Neutrophil (primary cell): Measurements from ENCODE around the gene GGT1.
"Not testable (repeated sequence)": the region's sequence is repeated elsewhere in the genome, so short reads cannot be mapped to it uniquely, and the experiment has no call there.

Source experiments
- H3K27ac ChIP-seq: fragments of 200-600 bp; sonication (generic); 2 replicates; pipeline ENCODE4 v1.5.1; 2016; ENCODE audit warnings: mild to moderate bottlenecking, moderate library complexity
- H3K27me3 ChIP-seq: fragments of 200-600 bp; sonication (generic); 2 replicates; pipeline ENCODE4 v1.6.0; 2016; ENCODE audit warnings: mild to moderate bottlenecking
- H3K36me3 ChIP-seq: fragments of 200-600 bp; sonication (generic); 2 replicates; pipeline ENCODE4 v1.5.1; 2017
- H3K4me1 ChIP-seq, 2 experiments: fragments of 200-600 bp in 1 of 2; sonication (generic) in 1 of 2; 1 replicate in 1 of 2; 2 replicates in 1 of 2; pipeline versions ENCODE4 v1.5.1 to v1.6.1; 2013 to 2016; ENCODE audit warnings: low read depth in 1 of 2, low read length in 1 of 2, mild to moderate bottlenecking in 1 of 2, moderate library complexity in 1 of 2; ENCODE audit not compliant: control insufficient read depth in 1 of 2, insufficient read depth in 1 of 2
- H3K4me3 ChIP-seq, 2 experiments: fragments of 200-600 bp in 1 of 2; sonication (generic) in 1 of 2; 1 replicate in 1 of 2; 2 replicates in 1 of 2; pipeline ENCODE4 v1.5.1; 2013 to 2016; ENCODE audit warnings: low read depth in 1 of 2, low read length in 1 of 2, mild to moderate bottlenecking in 1 of 2, moderate library complexity in 1 of 2
- H3K9me3 ChIP-seq: fragments of 200-600 bp; sonication (generic); 2 replicates; pipeline ENCODE4 v1.5.1; 2016
- TF ChIP-seq, protein P1 (sequence below): fragments of 200-600 bp; sonication (generic); IDR thresholded peaks from 2 replicates; pipeline ENCODE4 v1.5.1; 2016; ENCODE audit warnings: antibody characterized with exemption

GGT1 gene

DNA sequence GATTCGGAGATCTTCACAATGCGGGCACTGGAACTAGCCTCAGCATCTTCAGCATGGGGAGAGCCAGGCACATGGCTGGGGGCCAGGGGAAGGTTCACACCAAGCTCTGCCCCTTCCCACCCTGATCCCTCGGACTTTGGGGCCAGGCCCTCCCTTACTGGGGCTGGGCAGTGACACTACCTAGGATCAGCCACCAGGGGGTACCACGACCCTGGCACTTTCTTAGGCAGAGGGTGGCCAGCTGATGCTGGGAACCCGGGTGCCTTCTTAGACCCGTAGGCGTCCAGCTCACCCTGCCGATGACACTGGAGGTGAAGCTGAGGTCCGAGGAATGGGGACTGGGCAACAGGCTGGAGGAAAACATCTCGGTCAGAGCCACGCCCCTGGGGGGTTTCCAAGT is 26.1 kb downstream of the GGT1 start:
- H3K9me3 ChIP-seq, H3K27ac ChIP-seq, H3K27me3 ChIP-seq, H3K4me1 ChIP-seq, H3K4me3 ChIP-seq: not testable (repeated sequence)
- H3K36me3 ChIP-seq = peaks cover 35% of the 10 kb centered on the region
- TF ChIP-seq, protein P1, sequence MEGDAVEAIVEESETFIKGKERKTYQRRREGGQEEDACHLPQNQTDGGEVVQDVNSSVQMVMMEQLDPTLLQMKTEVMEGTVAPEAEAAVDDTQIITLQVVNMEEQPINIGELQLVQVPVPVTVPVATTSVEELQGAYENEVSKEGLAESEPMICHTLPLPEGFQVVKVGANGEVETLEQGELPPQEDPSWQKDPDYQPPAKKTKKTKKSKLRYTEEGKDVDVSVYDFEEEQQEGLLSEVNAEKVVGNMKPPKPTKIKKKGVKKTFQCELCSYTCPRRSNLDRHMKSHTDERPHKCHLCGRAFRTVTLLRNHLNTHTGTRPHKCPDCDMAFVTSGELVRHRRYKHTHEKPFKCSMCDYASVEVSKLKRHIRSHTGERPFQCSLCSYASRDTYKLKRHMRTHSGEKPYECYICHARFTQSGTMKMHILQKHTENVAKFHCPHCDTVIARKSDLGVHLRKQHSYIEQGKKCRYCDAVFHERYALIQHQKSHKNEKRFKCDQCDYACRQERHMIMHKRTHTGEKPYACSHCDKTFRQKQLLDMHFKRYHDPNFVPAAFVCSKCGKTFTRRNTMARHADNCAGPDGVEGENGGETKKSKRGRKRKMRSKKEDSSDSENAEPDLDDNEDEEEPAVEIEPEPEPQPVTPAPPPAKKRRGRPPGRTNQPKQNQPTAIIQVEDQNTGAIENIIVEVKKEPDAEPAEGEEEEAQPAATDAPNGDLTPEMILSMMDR = peak; percentile 31

DNA sequence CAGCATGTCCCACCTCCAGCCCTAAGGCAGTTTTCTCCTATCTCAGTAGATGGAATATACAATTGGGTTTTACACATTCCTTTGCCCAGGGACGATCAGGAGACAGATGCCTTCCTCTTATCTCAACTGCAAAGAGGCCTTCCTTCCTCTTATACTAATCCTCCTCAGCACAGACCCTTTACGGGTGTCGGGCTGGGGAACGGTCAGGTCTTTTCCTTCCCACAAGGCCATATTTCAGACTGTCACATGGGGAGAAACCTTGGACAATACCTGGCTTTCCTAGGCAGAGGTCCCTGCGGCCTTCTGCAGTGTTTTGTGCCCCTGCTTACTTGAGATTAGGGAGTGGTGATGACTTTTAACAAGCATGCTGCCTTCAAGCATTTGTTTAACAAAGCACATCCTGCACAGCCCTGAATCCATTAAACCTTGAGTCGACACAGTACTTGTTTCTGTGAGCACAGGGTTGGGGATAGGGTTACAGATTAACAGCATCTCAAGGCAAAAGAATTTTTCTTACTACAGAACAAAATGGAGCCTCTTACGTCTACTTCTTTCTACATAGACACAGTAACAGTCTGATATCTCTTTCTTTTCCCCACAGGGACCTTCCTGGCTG is 27.9 kb downstream of the GGT1 start:
- H3K4me3 ChIP-seq, H3K27me3 ChIP-seq, H3K9me3 ChIP-seq, H3K4me1 ChIP-seq, H3K27ac ChIP-seq: not testable (repeated sequence)
- H3K36me3 ChIP-seq = peaks cover 21% of the 10 kb centered on the region

DNA sequence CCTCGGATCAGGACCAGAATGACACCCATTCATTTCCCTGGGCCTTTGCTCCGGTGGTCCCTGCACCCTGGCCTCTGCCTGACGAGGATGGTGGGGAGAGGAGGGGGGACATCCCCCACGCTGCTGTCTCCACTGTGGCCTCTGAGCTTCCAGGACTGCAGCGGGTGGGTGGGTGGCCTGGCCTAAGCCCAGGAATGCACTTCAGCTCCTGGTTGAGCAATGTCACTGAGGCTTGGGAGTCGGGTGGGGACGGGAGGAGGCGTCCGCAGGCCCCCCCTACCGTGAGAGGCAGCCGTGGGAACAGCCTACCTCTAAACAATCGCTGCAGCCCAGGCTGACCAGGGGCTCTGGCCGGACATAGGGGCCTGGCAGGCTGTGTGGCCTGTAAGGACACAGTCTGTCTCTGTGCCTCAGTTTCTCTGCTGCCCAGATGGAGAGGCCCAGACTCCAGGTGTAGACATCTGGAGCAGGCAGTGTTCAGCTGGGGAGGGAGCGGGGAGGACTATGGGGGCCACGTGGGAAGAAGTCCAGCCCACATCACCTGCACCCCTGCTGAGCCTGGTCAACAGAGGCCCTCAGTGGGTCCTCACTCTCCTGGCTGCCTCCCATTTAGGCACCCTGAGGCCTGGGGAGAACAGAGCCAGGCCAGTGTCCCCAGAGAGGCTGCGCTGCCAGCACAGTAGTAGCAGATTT is 28.6 kb downstream of the GGT1 start:
- peaks cover 18% of the 10 kb centered on the region for H3K36me3 ChIP-seq
- H3K27ac ChIP-seq, H3K4me1 ChIP-seq, H3K9me3 ChIP-seq, H3K4me3 ChIP-seq, H3K27me3 ChIP-seq: not testable (repeated sequence)

DNA sequence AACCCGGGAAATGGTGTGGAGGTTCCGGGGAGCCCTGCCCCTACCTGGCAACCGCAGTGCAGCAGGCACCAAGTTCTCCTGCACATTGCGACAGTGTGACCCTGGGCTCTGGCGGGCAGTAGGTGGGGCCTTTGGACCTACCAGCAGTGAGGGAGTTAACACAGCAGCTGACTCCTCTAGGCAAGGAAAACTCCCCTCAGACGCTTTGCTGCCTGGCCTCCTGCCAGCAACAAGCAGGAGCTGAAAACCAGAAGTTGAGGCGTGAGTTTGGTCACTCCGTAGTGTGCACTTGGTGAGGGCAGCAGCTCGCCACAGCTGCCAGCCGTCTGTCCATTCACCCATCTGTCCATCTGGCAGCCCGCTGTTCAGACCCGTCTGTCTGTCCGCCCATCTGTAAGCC is 29.6 kb downstream of the GGT1 start:
- H3K27me3 ChIP-seq, H3K9me3 ChIP-seq, H3K4me1 ChIP-seq, H3K27ac ChIP-seq, H3K4me3 ChIP-seq: not testable (repeated sequence)
- H3K36me3 ChIP-seq = peaks cover 15% of the 10 kb centered on the region

DNA sequence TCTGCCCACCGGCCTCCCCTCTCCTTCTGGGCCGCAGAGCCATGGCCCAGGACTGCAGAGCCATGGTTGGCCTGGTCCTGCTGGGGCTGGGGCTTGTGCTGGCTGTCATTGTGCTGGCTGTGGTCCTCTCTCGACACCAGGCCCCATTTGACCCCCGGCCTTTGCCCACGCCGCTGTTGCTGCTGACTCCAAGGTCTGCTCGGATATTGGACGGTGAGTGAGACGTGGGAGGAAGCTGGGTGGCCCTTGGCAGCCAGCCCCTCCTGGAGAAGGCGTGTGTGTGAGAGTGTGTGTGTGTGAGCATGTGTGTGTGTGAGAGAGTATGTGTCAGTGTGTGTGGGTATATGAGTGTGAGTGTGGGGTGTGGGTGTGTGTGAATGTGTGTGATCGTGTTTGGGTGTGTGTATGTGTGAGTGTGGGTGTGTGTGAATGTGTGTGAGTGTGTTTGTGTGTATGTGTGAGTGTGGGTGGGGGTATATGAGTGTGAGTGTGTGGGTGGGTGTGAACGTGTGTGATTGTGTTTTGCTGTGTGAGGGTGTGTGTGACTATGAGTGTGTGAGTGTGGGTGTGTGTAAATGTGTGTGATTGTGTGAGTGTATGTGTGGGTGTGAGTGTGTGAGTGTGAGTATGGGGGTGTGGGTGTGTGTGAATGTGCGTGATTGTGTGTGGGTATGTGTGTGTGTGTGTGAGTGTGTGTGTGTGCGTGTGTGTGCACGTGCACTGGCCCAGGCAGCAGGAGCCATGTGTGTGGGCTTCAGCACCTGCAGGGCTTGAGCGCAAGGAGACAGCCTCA is 30.4 kb downstream of the GGT1 start:
- H3K4me1 ChIP-seq, H3K36me3 ChIP-seq, H3K27me3 ChIP-seq, H3K27ac ChIP-seq, H3K4me3 ChIP-seq, H3K9me3 ChIP-seq: not testable (repeated sequence)

DNA sequence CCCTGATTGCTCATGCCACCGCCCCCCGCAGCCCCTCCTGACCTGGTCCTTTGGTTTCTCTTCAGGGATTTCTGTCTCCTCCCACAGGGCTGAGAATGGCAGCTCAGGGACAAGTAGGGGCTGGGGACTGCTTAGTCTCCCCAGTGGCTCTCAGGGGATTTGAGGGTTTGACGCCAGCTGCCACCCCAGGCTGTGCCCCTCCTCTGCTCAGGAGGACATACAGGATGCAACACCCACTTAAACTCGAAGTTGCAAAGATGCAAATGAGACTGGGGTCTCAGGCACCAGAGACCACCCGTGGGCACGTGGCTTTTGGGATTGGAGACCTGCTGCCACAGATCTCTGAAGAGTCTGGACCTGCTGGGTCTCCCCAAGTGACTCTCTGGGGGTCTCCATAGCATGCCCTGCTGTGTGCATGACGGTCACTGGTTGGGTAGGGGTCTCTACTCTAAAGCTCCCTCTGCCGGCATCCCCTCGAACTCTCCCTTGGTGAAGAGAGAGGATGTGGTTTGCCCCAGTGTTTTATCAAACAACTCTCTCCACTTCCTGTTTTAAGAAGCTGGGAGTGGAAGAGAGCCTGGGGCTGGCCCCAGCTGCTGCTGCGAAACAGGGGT is 31.9 kb downstream of the GGT1 start:
- not testable (repeated sequence) for H3K4me3 ChIP-seq, H3K27ac ChIP-seq, H3K36me3 ChIP-seq, H3K4me1 ChIP-seq, H3K27me3 ChIP-seq, H3K9me3 ChIP-seq
- TF ChIP-seq, protein P1 = peak; percentile 25

DNA sequence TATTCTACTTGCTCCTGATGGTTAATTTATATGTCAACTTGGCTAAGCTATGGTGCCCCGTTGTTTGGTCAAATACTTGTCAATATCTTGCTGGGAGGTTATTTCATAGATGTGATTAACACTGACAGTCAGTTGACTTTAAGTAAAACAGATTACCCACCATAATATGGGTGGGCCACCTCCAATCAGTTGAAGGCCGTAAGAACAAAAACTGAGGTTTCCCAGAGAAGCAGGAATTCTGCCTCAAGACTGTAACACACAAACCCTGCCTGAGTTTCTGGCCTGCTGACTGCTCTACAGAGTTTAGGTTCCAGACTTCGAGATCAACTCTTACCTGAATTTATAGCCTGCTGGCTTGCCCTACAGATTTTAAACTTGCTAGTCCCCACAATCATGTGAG is 33.5 kb downstream of the GGT1 start:
- not testable (repeated sequence) for H3K4me3 ChIP-seq, H3K9me3 ChIP-seq, H3K36me3 ChIP-seq, H3K27me3 ChIP-seq, H3K4me1 ChIP-seq, H3K27ac ChIP-seq

DNA sequence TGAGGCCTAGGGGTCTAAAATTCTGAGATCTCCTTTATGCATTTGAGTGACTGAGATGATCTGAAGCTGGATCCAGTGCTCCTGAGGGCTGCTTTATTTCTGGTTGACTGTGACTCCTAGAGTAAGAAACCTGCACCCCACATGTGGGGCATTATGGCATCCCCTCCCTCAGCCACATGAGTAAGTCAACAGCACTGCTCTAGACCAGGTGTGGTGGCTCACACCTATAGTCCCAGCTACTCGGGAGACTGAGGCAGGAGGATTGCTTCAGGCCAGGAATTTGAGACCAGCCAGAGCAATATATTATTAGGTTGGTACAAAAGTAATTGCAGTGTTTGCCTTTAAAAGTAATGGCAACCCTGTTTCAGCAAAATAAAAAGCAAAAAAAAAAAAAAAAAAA is 39.3 kb downstream of the GGT1 start:
- not testable (repeated sequence) for H3K4me3 ChIP-seq, H3K36me3 ChIP-seq, H3K27ac ChIP-seq, H3K4me1 ChIP-seq, H3K27me3 ChIP-seq, H3K9me3 ChIP-seq

DNA sequence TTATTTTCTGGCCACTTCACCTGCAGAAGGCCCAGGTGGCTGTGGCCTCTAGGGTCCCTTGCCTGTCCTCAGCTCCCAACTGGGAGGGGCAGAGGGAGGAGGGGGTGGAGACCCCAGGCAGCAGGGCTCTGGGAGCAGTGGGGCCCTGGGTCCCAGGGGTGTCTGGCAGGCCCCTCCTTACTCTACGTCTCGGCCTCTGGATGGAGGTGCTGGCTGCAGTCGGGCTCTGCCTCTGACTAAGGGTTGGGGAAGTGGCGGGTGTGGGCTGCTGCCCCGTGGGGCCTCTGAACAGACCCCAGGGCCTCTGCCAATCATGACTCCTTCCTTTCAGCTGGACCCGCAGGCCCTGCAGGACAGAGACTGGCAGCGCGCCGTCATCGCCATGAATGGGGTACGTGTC is 41.4 kb downstream of the GGT1 start:
- not testable (repeated sequence) for H3K4me1 ChIP-seq, H3K9me3 ChIP-seq, H3K4me3 ChIP-seq, H3K27me3 ChIP-seq, H3K36me3 ChIP-seq, H3K27ac ChIP-seq

DNA sequence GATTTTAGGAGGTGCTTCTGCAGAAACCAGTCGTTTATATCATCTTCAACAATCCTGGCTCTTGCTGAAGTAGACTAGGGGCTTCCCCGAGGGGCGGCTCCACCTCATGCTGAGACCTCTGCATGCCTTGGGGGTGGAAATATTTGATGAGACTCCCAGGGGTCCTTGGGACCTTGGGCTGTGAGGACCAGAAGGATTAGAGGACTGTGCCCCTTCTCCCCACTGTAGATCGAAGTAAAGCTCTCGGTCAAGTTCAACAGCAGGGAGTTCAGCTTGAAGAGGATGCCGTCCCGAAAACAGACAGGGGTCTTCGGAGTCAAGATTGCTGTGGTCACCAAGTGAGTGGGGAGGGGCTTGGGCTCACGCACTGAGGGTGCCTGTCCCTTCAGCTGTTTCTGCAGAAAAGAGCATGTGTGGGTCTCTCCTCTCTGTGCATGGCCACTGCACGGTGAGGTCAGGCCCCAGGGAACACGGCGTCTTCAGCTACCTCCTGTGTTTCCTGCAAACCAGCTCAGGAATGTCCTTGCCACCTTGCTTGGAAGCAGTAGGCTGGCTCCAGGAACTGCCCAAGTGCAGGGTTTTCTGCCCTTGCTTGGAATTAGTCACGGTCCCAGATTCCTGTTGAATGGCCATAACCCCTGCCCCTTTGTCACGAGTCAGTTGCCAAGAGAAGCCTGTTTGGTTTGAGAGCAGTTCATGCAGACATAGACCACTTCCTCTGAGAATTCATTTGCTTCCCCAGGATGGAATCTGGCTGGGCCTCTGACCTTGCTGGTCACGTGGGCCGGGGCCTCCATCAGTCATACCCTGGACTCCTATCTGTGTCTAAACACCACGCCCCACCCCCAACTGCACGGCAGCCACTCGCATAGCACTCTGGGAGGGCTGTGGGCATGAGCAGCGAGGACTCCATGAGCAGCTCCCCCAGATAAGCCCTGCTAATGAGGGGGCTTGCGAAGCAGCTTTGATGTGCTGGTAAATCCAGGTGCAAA is 42.7 kb downstream of the GGT1 start:
- not testable (repeated sequence) for H3K4me1 ChIP-seq, H3K4me3 ChIP-seq, H3K27ac ChIP-seq, H3K27me3 ChIP-seq, H3K36me3 ChIP-seq, H3K9me3 ChIP-seq

DNA sequence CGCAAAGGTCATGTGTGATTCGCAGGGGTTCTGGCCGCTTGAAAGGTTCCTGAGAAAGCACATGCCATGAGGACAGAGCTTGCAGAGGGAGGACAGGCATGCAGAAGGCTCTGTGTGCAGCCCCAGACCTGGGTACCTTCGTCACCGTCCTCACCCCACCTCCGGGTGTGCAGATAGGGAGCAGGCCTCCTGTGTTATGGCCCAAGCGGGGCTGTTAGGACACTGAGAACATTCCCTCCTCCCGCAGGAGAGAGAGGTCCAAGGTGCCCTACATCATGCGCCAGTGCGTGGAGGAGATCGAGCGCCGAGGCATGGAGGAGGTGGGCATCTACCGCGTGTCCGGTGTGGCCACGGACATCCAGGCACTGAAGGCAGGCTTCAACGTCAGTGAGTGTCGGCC is 43.8 kb downstream of the GGT1 start:
- H3K36me3 ChIP-seq, H3K27ac ChIP-seq, H3K27me3 ChIP-seq, H3K4me3 ChIP-seq, H3K9me3 ChIP-seq, H3K4me1 ChIP-seq: not testable (repeated sequence)
